ENCODE data around the gene RAB35. TPM values are rescaled to one million over a fixed set of nuclear protein-coding genes. Genes with fewer than 3 reads are reported as not detected.

The RAB35 gene
- total and polyA plus RNA-seq, 2 of the 4 experiments (the other 2 are of a cell fraction): 32.6 to 49.6 TPM

GRCh38 chr12:120090206-120090605 is 26.3 kb downstream of the RAB35 start:
- H2BK120ac ChIP-seq (ENCODE audit: low read depth, low read length): no peak overlapping the region
- no peak overlapping the region for H2BK5ac ChIP-seq (ENCODE audit: low read depth, low read length, poor library complexity, severe bottlenecking)
- no TSS peak for BruUV-seq (replicated peaks)
- no peak overlapping the region for H3K4me3 ChIP-seq (ENCODE audit: insufficient read depth, low read depth, low read length)
- no peak overlapping the region for H2BK20ac ChIP-seq (ENCODE audit: low read depth, low read length)
- no peak overlapping the region for H2BK15ac ChIP-seq (ENCODE audit: low read depth, low read length)
- intact Hi-C loops (cut with micrococcal nuclease): no loop called here
- no peak overlapping the region for H3K18ac ChIP-seq (ENCODE audit: low read depth, low read length)
- DNase-seq (no peak), ATAC-seq (ENCODE audit: low read depth) (no peak)
- H4K20me1 ChIP-seq (ENCODE audit: insufficient read depth, low read length): peaks cover 21% of the 10 kb centered on the region; the same call in 1 of the 2 replicates
- no peak overlapping the region for H2AFZ ChIP-seq (replicated peaks; ENCODE audit: low read length, poor library complexity)
- no peak overlapping the region for H4K8ac ChIP-seq (ENCODE audit: low read depth in 2 of 2, low read length in 2 of 2)
- H3K4ac ChIP-seq (ENCODE audit: low read depth, low read length): no peak overlapping the region
- H4K91ac ChIP-seq (ENCODE audit: insufficient read depth, low read depth, low read length): no peak overlapping the region
- H3K4me2 ChIP-seq (ENCODE audit: low read depth, low read length): no peak overlapping the region
- H3K36me3 ChIP-seq (ENCODE audit: control insufficient read depth, insufficient read depth, low read length): peaks cover 16% of the 10 kb centered on the region; the same call in 1 of the 2 replicates
- H2AK5ac ChIP-seq (ENCODE audit: low read depth, low read length): no peak overlapping the region
- H3K9me1 ChIP-seq (ENCODE audit: insufficient read depth, low read length): 0 out of 2 replicates have a peak, but pooled peaks cover 8% of the 10 kb centered on the region
- H3K4me1 ChIP-seq (ENCODE audit: control insufficient read depth, insufficient read depth, low read length): no peaks in the 10 kb centered on the region; the same call in 1 of the 2 replicates
- H3K56ac ChIP-seq (ENCODE audit: extremely low read depth, insufficient read depth, low read length): no peak overlapping the region
- dilution Hi-C loops (cut with HindIII; ENCODE audit: low sequenced_read_pairs, unreplicated experiment): no loop called here
- H3K14ac ChIP-seq (replicated peaks; ENCODE audit: low read depth, low read length): no peak overlapping the region
- CTCF ChIA-PET: no interaction called here
- no peak overlapping the region for H4K5ac ChIP-seq (ENCODE audit: low read depth, low read length)
- in situ Hi-C loops (cut with MboI; ENCODE audit: low sequenced_read_pairs): no loop called here
- TF ChIP-seq RAD21 (IDR thresholded peaks at IDR 0.05; ENCODE audit: low read length): no peak
- TF ChIP-seq MAZ (IDR thresholded peaks at IDR 0.05; ENCODE audit: borderline replicate concordance, low read depth, low read length): no peak
- TF ChIP-seq POLR2A (IDR thresholded peaks at IDR 0.05; ENCODE audit: low read depth, low read length): no peak
- no peak for TF ChIP-seq NFE2L2 (IDR thresholded peaks at IDR 0.05; ENCODE audit: low read depth, low read length)
- no peak for TF ChIP-seq MXI1 (IDR thresholded peaks at IDR 0.05; ENCODE audit: borderline replicate concordance, low read depth, low read length)
- TF ChIP-seq BHLHE40 (IDR thresholded peaks at IDR 0.05; ENCODE audit: low read depth, low read length): no peak
- no peak for TF ChIP-seq FOS (IDR thresholded peaks at IDR 0.05; ENCODE audit: low read depth, low read length)
- TF ChIP-seq CTCF (conservative IDR thresholded peaks at IDR 0.05; ENCODE audit: low read depth, low read length): no peak
- TF ChIP-seq SMC3 (IDR thresholded peaks at IDR 0.05; ENCODE audit: low read depth, low read length): no peak
- no peak for TF ChIP-seq RCOR1 (IDR thresholded peaks at IDR 0.05; ENCODE audit: insufficient replicate concordance, low read length)
- TF ChIP-seq CEBPB (IDR thresholded peaks at IDR 0.05; ENCODE audit: low read depth, low read length): no peak
- no peak for TF ChIP-seq MAFK (IDR thresholded peaks at IDR 0.05; ENCODE audit: low read depth, low read length)
- TF ChIP-seq CHD1 (IDR thresholded peaks at IDR 0.05; ENCODE audit: low read depth, low read length): no peak
- no peak for TF ChIP-seq ELK1 (IDR thresholded peaks at IDR 0.05; ENCODE audit: borderline replicate concordance, low read depth, low read length)
- no peak for TF ChIP-seq USF2 (IDR thresholded peaks at IDR 0.05; ENCODE audit: low read depth, low read length)
- no peak for TF ChIP-seq RFX5 (IDR thresholded peaks at IDR 0.05; ENCODE audit: low read depth, low read length)
- POLR2A ChIA-PET (ENCODE audit: unreplicated experiment): no interaction called here
- no CpG with 5 or more reads among the region's 3 CpGs for WGBS, 2 experiments (ENCODE audit: extremely low coverage in 2 of 2, insufficient read length in 1 of 2)
- no peak overlapping the region for H3K23ac ChIP-seq (ENCODE audit: low read depth, low read length)
- no peak overlapping the region for H3K9ac ChIP-seq (ENCODE audit: low read depth, low read length)
- H3K27me3 ChIP-seq (ENCODE audit: control insufficient read depth, insufficient read depth, low read length): no peaks in the 10 kb centered on the region
- peaks cover 0 to 6% of the 10 kb centered on the region in 2 experiments; a peak in 1 of 4 replicates for H3K79me1 ChIP-seq (ENCODE audit: low read depth in 1 of 2, low read length in 2 of 2)
- H3K27ac ChIP-seq (ENCODE audit: insufficient read depth, low read length): no peak overlapping the region
- H2AK9ac ChIP-seq (replicated peaks; ENCODE audit: low read depth, low read length, poor library complexity): no peak overlapping the region
- no peaks in the 10 kb centered on the region for H3K9me3 ChIP-seq (ENCODE audit: control insufficient read depth, insufficient read depth, low read length)

Data from IMR-90 (cell line).